Breast epithelium (tissue), 4 donors: ENCODE results near the gene STAB2. TPM values are rescaled to one million over a fixed set of nuclear protein-coding genes. Genes with fewer than 3 reads are reported as not detected.

Experiments
- DNase-seq, 2 donors: peaks; one replicate each; pipeline ENCODE4 v3.0.0-alpha.2; 2019; ENCODE audit warnings: low spot score in 2 of 2
- H3K27ac ChIP-seq, 2 donors: fragments of 200-600 bp; sonication (generic) in 1 of 2; one replicate each; pipeline ENCODE4 v1.5.1; 2016 to 2019; ENCODE audit warnings: mild to moderate bottlenecking in 1 of 2
- H3K27me3 ChIP-seq, 2 donors: fragments of 200-600 bp; sonication (generic) in 1 of 2; one replicate each; pipeline versions ENCODE4 v1.5.1 to v1.6.0; 2017 to 2019; ENCODE audit warnings: control low read depth in 1 of 2, mild to moderate bottlenecking in 1 of 2
- H3K36me3 ChIP-seq: fragments of 200-600 bp; one replicate; pipeline ENCODE4 v1.5.1; 2019
- H3K4me1 ChIP-seq, 2 donors: fragments of 200-600 bp; sonication (generic); one replicate each; pipeline ENCODE4 v1.5.1; 2016 to 2019; ENCODE audit warnings: control low read depth in 1 of 2
- H3K4me3 ChIP-seq, 3 donors: fragments of 200-600 bp; sonication (generic); 1 replicate in 2 of 3; 2 replicates in 1 of 3; pipeline ENCODE4 v1.5.1; 2016 to 2019; ENCODE audit warnings: mild to moderate bottlenecking in 3 of 3, moderate library complexity in 2 of 3
- H3K9me3 ChIP-seq, 2 donors: fragments of 200-600 bp; sonication (generic) in 1 of 2; one replicate each; pipeline ENCODE4 v1.5.1; 2016 to 2019; ENCODE audit warnings: control low read depth in 1 of 2
- POLR2A ChIP-seq: fragments of 450-650 bp; IDR thresholded peaks from one replicate; pipeline ENCODE4 v1.6.1; 2016; ENCODE audit warnings: antibody characterized with exemption, mild to moderate bottlenecking, moderate library complexity
- POLR2AphosphoS5 ChIP-seq, 3 donors: sonication (generic); formaldehyde crosslinking; IDR thresholded peaks; one replicate each; pipeline ENCODE4 v1.6.1; 2017; ENCODE audit warnings: antibody characterized with exemption in 3 of 3
- intact Hi-C: fragments of 100-400 bp; cut with DNase I; formaldehyde crosslinking; loops from one replicate; pipeline ENCODE4 v1.15.1; 2023; ENCODE audit warnings: low total_unique reads
- total RNA-seq, 3 donors: library from RNA; depleted of rRNA; stranded (reverse); fragments of >200 nt; gene quantifications; one replicate each; pipeline ENCODE4 v1.1.0, GENCODE V29; 2016
- TF ChIP-seq, protein P1 (sequence below), 3 donors: fragments of 450-650 bp; IDR thresholded peaks; one replicate each; pipeline ENCODE4 v1.5.1; 2016 to 2017; ENCODE audit warnings: antibody characterized with exemption in 3 of 3, mild to moderate bottlenecking in 3 of 3, moderate library complexity in 3 of 3

The STAB2 gene
- total RNA-seq, 3 donors from 2014 or later = under 0.01 to 2.5 (median 0.16) TPM

GRCh38 chr12:103623716-103624115 is 36.6 kb downstream of the STAB2 start:
- H3K9me3 ChIP-seq = peaks cover 0 to 5% of the 10 kb centered on the region in 2 donors
- intact Hi-C loops = no loop called here
- TF ChIP-seq, protein P1, sequence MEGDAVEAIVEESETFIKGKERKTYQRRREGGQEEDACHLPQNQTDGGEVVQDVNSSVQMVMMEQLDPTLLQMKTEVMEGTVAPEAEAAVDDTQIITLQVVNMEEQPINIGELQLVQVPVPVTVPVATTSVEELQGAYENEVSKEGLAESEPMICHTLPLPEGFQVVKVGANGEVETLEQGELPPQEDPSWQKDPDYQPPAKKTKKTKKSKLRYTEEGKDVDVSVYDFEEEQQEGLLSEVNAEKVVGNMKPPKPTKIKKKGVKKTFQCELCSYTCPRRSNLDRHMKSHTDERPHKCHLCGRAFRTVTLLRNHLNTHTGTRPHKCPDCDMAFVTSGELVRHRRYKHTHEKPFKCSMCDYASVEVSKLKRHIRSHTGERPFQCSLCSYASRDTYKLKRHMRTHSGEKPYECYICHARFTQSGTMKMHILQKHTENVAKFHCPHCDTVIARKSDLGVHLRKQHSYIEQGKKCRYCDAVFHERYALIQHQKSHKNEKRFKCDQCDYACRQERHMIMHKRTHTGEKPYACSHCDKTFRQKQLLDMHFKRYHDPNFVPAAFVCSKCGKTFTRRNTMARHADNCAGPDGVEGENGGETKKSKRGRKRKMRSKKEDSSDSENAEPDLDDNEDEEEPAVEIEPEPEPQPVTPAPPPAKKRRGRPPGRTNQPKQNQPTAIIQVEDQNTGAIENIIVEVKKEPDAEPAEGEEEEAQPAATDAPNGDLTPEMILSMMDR (IDR thresholded peaks at IDR 0.05) = no peak
- TF ChIP-seq POLR2AphosphoS5 (IDR thresholded peaks at IDR 0.05) (no peak), POLR2A (no peak)
- H3K27ac ChIP-seq = no peak overlapping the region
- no peaks in the 10 kb centered on the region for H3K4me1 ChIP-seq
- DNase-seq = no peak
- no peaks in the 10 kb centered on the region for H3K36me3 ChIP-seq
- H3K4me3 ChIP-seq = no peak overlapping the region
- no peaks in the 10 kb centered on the region for H3K27me3 ChIP-seq

DNA sequence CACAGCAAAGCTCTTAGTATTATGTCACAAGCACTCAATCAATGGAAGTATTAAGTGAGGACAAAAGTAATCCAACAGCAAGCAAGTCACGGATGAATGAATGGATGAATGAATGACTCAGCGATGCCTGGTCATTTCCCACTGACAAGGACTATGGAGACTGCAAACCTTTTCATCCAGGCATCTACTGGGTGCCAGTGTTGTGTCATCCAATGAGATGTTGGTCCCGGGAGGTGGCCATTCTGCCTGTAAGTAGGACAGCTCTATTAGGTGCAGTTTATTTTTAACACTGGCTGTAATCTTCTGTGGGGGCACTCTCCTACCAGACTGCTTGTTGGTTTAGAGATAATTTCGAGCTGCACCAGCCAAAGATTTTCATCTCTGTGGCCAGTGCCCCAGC is 39.4 kb downstream of the STAB2 start:
- Histone ChIP-seq H3K36me3 (no peaks in the 10 kb centered on the region), H3K9me3 (peaks cover 0 to 5% of the 10 kb centered on the region in 2 donors), H3K4me3 (no peak overlapping the region), H3K27me3 (no peaks in the 10 kb centered on the region), H3K27ac (no peak overlapping the region), H3K4me1 (no peaks in the 10 kb centered on the region)
- TF ChIP-seq POLR2A (no peak), POLR2AphosphoS5 (IDR thresholded peaks at IDR 0.05) (no peak)
- TF ChIP-seq, protein P1 (IDR thresholded peaks at IDR 0.05) = peak in 1 of 3 donors; percentile 60
- intact Hi-C loops = no loop called here
- no peak for DNase-seq

GRCh38 chr12:103627189-103627855 is 40.2 kb downstream of the STAB2 start:
- H3K27me3 ChIP-seq = no peaks in the 10 kb centered on the region
- peaks cover under 1 to 9% of the 10 kb centered on the region in 2 donors for H3K9me3 ChIP-seq
- TF ChIP-seq, protein P1 (IDR thresholded peaks at IDR 0.05) = no peak
- no peak for TF ChIP-seq POLR2A
- no peak for TF ChIP-seq POLR2AphosphoS5 (IDR thresholded peaks at IDR 0.05)
- no peak overlapping the region for H3K4me3 ChIP-seq
- DNase-seq = no peak
- no peaks in the 10 kb centered on the region for H3K36me3 ChIP-seq
- intact Hi-C loops = no loop called here
- no peaks in the 10 kb centered on the region for H3K4me1 ChIP-seq
- H3K27ac ChIP-seq = no peak overlapping the region

GRCh38 chr12:103632554-103633216 is 45.6 kb downstream of the STAB2 start:
- no peaks in the 10 kb centered on the region for H3K27me3 ChIP-seq
- intact Hi-C loops = no loop called here
- TF ChIP-seq POLR2AphosphoS5 (IDR thresholded peaks at IDR 0.05) (no peak), POLR2A (no peak)
- TF ChIP-seq, protein P1 (IDR thresholded peaks at IDR 0.05) = peak in 2 of 3 donors; percentile 21 to 41
- peaks cover 4 to 6% of the 10 kb centered on the region in 2 donors for H3K9me3 ChIP-seq
- no peaks in the 10 kb centered on the region for H3K4me1 ChIP-seq
- no peak overlapping the region for H3K4me3 ChIP-seq
- H3K36me3 ChIP-seq = no peaks in the 10 kb centered on the region
- DNase-seq = peak in 1 of 2 donors; percentile 19
- no peak overlapping the region for H3K27ac ChIP-seq

DNA sequence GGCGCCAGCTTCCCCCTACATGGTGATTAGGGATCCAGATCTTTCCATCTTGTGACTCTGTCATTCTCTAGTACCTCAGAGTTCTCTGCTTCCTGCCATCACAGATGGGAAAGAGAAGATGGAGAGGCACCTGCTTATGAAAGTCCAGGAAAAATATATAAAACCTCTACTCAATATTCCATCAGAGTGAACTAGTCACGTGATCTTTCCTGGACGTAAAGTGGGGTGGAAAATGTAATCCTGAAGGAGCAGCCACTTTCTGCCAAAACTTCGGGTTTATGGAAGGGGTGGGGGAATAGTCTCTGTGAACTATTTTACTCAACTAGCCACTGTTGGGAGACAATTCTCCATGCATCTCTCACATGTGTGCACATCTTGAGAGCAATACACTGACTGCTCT is 47.7 kb downstream of the STAB2 start:
- Histone ChIP-seq H3K27me3 (no peaks in the 10 kb centered on the region), H3K4me3 (no peak overlapping the region), H3K27ac (no peak overlapping the region), H3K4me1 (no peaks in the 10 kb centered on the region), H3K9me3 (peaks cover 4 to 6% of the 10 kb centered on the region in 2 donors), H3K36me3 (no peaks in the 10 kb centered on the region)
- no peak for DNase-seq
- TF ChIP-seq, protein P1 (IDR thresholded peaks at IDR 0.05) = no peak
- no peak for TF ChIP-seq POLR2AphosphoS5 (IDR thresholded peaks at IDR 0.05)
- no peak for TF ChIP-seq POLR2A
- intact Hi-C loops = no loop called here
